HEK293 (cell line): ENCODE measurements around the gene GNB1.

Experiments
- CTCF ChIP-seq: fragments of 450-650 bp; formaldehyde crosslinking; IDR thresholded peaks from 2 replicates; pipeline ENCODE4 v1.5.1; 2016; ENCODE audit warnings: missing biosample characterization, missing genetic modification characterization
- ZBTB17 ChIP-seq: fragments of 450-650 bp; formaldehyde crosslinking; IDR thresholded peaks from 2 replicates; pipeline ENCODE4 v1.5.1; 2016; ENCODE audit warnings: missing biosample characterization, missing genetic modification characterization
- ZFP69B ChIP-seq: fragments of 450-650 bp; formaldehyde crosslinking; IDR thresholded peaks from 2 replicates; pipeline ENCODE4 v1.5.1; 2016; ENCODE audit warnings: missing biosample characterization, missing genetic modification characterization
- ZNF37A ChIP-seq: fragments of 450-650 bp; IDR thresholded peaks from 2 replicates; pipeline ENCODE4 v1.5.1; 2018; ENCODE audit warnings: missing biosample characterization, missing genetic modification characterization

GRCh38 chr1:1892079-1892762 lies 1.3 kb upstream of the GNB1 start:
- TF ChIP-seq ZNF37A (tag by site-specific recombination) (no peak), ZFP69B (tag by site-specific recombination) (no peak), CTCF (tag by site-specific recombination) (no peak), ZBTB17 (no peak)
